SK-N-MC (cell line): Measurements from ENCODE around the gene ADPGK.

Experiments used
- EZH2 ChIP-seq: fragments of 200-600 bp; sonication (generic); IDR thresholded peaks from one replicate; pipeline ENCODE4 v1.6.1; 2017; ENCODE audit warnings: antibody characterized with exemption
- FOXP2 ChIP-seq: optimal IDR thresholded peaks from 2 replicates; pipeline ENCODE3; 2011; ENCODE audit warnings: mild to moderate bottlenecking, moderate library complexity; ENCODE audit not compliant: insufficient read depth; ENCODE audit errors: extremely low read length, control extremely low read depth
- POLR2AphosphoS5 ChIP-seq: IDR thresholded peaks from 2 replicates; pipeline ENCODE4 v1.6.1; 2012; ENCODE audit warnings: mild to moderate bottlenecking, low read depth, low read length, borderline replicate concordance

DNA sequence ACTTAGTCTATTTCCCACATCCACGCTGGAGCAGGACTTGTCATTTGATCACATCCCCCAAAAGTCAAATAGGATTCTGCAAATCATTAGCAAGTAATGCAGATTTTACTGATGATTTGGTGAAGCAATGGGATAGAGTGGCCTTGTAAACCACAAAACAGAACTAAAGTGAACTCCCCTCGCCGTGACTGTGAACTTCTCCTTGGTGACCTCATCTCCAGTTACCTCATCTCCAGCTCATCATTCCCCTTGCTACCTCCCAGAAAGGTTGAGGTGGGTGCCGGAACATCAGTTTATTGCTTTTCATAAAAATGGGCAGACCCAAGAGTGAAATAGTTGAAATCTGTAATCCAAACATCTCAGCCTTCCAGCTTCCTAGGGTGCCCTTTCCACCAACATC is 36.7 kb upstream of the ADPGK start:
- TF ChIP-seq POLR2AphosphoS5, result no peak
- TF ChIP-seq EZH2, result no peak
- no peak for TF ChIP-seq FOXP2
